Neural crest cell (in vitro differentiated cells): ENCODE results near the gene TCF25. TPM values are rescaled to one million over a fixed set of nuclear protein-coding genes. Genes with fewer than 3 reads are reported as not detected.

ENCODE experiments used
- DNase-seq: peaks from one replicate; pipeline ENCODE4 v3.0.0; 2021; ENCODE audit warnings: low read depth, mixed read lengths, low spot score
- H3K27ac Mint-ChIP-seq: one replicate; pipeline ENCODE4 v1.8.0; 2021; ENCODE audit warnings: mild to moderate bottlenecking, mixed read lengths; ENCODE audit not compliant: unreplicated experiment
- H3K27me3 Mint-ChIP-seq: 2 replicates; pipeline ENCODE4 v1.8.0; 2021; ENCODE audit warnings: low read depth, mild to moderate bottlenecking, mixed read lengths
- H3K36me3 Mint-ChIP-seq: 2 replicates; pipeline ENCODE4 v1.8.0; 2021; ENCODE audit warnings: low read depth, mild to moderate bottlenecking, mixed read lengths
- H3K4me1 Mint-ChIP-seq: 2 replicates; pipeline ENCODE4 v1.8.0; 2021; ENCODE audit warnings: mixed read lengths
- H3K4me3 Mint-ChIP-seq: one replicate; pipeline ENCODE4 v1.8.0; 2021; ENCODE audit warnings: mild to moderate bottlenecking, mixed read lengths
- H3K9me3 Mint-ChIP-seq: 2 replicates; pipeline ENCODE4 v1.8.0; 2021; ENCODE audit warnings: mixed read lengths
- total RNA-seq: library from RNA; stranded (reverse); gene quantifications from 2 replicates; pipeline ENCODE4 v1.2.1, GENCODE V29; 2021
- TF ChIP-seq, protein P1 (sequence below): fragments of 200-600 bp; sonication (generic); conservative IDR thresholded peaks from 2 replicates; pipeline ENCODE4 v1.5.0; 2021; ENCODE audit warnings: antibody characterized with exemption, mild to moderate bottlenecking

TCF25 gene
- total RNA-seq, 1 donor from 2014 or later: 209 TPM

- TF ChIP-seq, protein P1, sequence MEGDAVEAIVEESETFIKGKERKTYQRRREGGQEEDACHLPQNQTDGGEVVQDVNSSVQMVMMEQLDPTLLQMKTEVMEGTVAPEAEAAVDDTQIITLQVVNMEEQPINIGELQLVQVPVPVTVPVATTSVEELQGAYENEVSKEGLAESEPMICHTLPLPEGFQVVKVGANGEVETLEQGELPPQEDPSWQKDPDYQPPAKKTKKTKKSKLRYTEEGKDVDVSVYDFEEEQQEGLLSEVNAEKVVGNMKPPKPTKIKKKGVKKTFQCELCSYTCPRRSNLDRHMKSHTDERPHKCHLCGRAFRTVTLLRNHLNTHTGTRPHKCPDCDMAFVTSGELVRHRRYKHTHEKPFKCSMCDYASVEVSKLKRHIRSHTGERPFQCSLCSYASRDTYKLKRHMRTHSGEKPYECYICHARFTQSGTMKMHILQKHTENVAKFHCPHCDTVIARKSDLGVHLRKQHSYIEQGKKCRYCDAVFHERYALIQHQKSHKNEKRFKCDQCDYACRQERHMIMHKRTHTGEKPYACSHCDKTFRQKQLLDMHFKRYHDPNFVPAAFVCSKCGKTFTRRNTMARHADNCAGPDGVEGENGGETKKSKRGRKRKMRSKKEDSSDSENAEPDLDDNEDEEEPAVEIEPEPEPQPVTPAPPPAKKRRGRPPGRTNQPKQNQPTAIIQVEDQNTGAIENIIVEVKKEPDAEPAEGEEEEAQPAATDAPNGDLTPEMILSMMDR: no peak
Observed at GRCh38 chr16:89960966-89961365, 87.6 kb downstream of the TCF25 start.

More at GRCh38 chr16:89960966-89961365, 87.6 kb downstream of the TCF25 start:
- no peak overlapping the region for H3K4me3 Mint-ChIP-seq
- no peak overlapping the region for H3K27ac Mint-ChIP-seq
- H3K36me3 Mint-ChIP-seq: peaks cover 14% of the 10 kb centered on the region
- no peak for DNase-seq
- H3K9me3 Mint-ChIP-seq: no peaks in the 10 kb centered on the region
- H3K4me1 Mint-ChIP-seq: peaks cover 5% of the 10 kb centered on the region
- no peaks in the 10 kb centered on the region for H3K27me3 Mint-ChIP-seq

Other genes with a start within 250 kb of the TCF25 start
- gene CHMP1A, start 215.9 kb upstream of the TCF25 start, total RNA-seq: 93.9 and 102 TPM in 2 replicates
- 41.7 and 42.6 TPM in 2 replicates for gene SPATA33, start 215.8 kb upstream of the TCF25 start, total RNA-seq
- gene CDK10, start 186.9 kb upstream of the TCF25 start, total RNA-seq: 127 and 131 TPM in 2 replicates
- 8.6 and 10.6 TPM in 2 replicates for gene SPATA2L, start 171.9 kb upstream of the TCF25 start, total RNA-seq
- gene VPS9D1, start 152.7 kb upstream of the TCF25 start, total RNA-seq: 18.0 and 20.2 TPM in 2 replicates
- gene ZNF276, start 152.1 kb upstream of the TCF25 start, total RNA-seq: 31.6 and 32.9 TPM in 2 replicates
- gene FANCA, start 56.9 kb upstream of the TCF25 start, total RNA-seq: 118 and 129 TPM in 2 replicates
- 18.0 and 19.3 TPM in 2 replicates for gene SPIRE2, start 45.1 kb upstream of the TCF25 start, total RNA-seq
- 7.7 and 8.3 TPM in 2 replicates for gene MC1R, start 45.3 kb downstream of the TCF25 start, total RNA-seq
- gene TUBB3, start 49.8 kb downstream of the TCF25 start, total RNA-seq: 518 and 541 TPM in 2 replicates
- 67.6 and 70.1 TPM in 2 replicates for gene DEF8, start 75.2 kb downstream of the TCF25 start, total RNA-seq
- gene DBNDD1, start 145.9 kb downstream of the TCF25 start, total RNA-seq: 4.9 and 5.6 TPM in 2 replicates
- not detected in 2 replicates for gene PRDM7, start 203.7 kb downstream of the TCF25 start, total RNA-seq